Measurements from ENCODE around the gene UTP15. TPM values are rescaled to one million over a fixed set of nuclear protein-coding genes. Genes with fewer than 3 reads are reported as not detected.

The UTP15 gene
- total RNA-seq, 1 experiment from 2014 or later = 41.3 TPM

GRCh38 chr5:73523861-73524260, 41.7 kb upstream of the UTP15 start:
- intact Hi-C loops (cut with micrococcal nuclease) = no loop called here
- ChIA-PET CTCF (interaction anchor here (0.6 to 7.8 kb wide), 2 partner anchors 14 to 23 kb away, joined by 3 to 143 read pairs; no protein-coding TSS in a partner anchor), POLR2A (no interaction called here)
- DNase-seq (ENCODE audit: unreplicated experiment) = no peak
- H3K9me3 Mint-ChIP-seq (ENCODE audit: unreplicated experiment) = no peaks in the 10 kb centered on the region
- TF ChIP-seq CTCF (IDR thresholded peaks at IDR 0.05; ENCODE audit: unreplicated experiment) = no peak
- H3K4me3 Mint-ChIP-seq (ENCODE audit: unreplicated experiment) = no peak overlapping the region
- no peaks in the 10 kb centered on the region for H3K36me3 Mint-ChIP-seq (ENCODE audit: insufficient read depth, unreplicated experiment)
- H3K27me3 Mint-ChIP-seq (ENCODE audit: insufficient read depth, unreplicated experiment) = no peaks in the 10 kb centered on the region
- no peak overlapping the region for H3K27ac Mint-ChIP-seq (ENCODE audit: low read depth, unreplicated experiment)
- peaks cover 16% of the 10 kb centered on the region for H3K4me1 Mint-ChIP-seq (ENCODE audit: insufficient read depth, unreplicated experiment)
- no TSS peak for BruUV-seq (replicated peaks)

DNA sequence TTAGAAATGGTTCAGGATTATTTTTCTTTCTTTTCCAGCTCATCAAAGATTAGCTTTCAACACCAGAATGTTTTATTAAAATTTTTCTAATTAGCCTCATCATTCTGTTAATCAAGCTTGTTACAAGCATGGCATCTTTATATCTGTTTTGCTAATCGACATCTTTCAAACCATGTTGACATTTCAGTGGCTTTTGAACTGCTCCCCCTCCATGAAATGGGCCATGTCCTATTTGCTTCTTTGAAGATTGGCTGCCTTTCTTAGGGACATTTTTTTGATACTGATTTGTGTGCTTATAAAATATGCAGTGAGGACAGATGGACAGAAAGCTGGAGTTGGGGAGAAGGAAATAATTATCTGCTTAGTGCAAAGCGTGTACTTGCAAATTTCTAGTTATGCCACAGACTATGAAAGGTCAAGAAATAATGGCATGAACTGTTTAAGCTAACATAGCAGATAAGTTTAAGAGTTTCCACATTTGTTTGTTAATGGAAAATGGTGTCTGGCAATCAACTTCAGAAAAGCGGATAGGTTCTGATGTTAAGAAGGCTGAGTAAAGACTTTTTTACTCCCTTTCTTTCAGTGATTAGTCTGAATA, 39.8 kb upstream of the UTP15 start:
- no peaks in the 10 kb centered on the region for H3K9me3 Mint-ChIP-seq (ENCODE audit: unreplicated experiment)
- H3K36me3 Mint-ChIP-seq (ENCODE audit: insufficient read depth, unreplicated experiment) = no peaks in the 10 kb centered on the region
- BruUV-seq (replicated peaks) = no TSS peak
- no peak overlapping the region for H3K4me3 Mint-ChIP-seq (ENCODE audit: unreplicated experiment)
- H3K4me1 Mint-ChIP-seq (ENCODE audit: insufficient read depth, unreplicated experiment) = peaks cover 6% of the 10 kb centered on the region
- intact Hi-C loops (cut with micrococcal nuclease) = no loop called here
- ChIA-PET POLR2A (interaction anchor here (1.1 to 1.5 kb wide), 2 partner anchors 16 to 27 kb away, joined by 3 to 4 read pairs; no protein-coding TSS in a partner anchor), CTCF (interaction anchor here (0.7 to 1.8 kb wide), 6 partner anchors 11 to 309 kb away, joined by 3 to 11 read pairs (median 4); no protein-coding TSS in a partner anchor)
- no peaks in the 10 kb centered on the region for H3K27me3 Mint-ChIP-seq (ENCODE audit: insufficient read depth, unreplicated experiment)
- H3K27ac Mint-ChIP-seq (ENCODE audit: low read depth, unreplicated experiment) = no peak overlapping the region
- DNase-seq (ENCODE audit: unreplicated experiment) = no peak
- no peak for TF ChIP-seq CTCF (IDR thresholded peaks at IDR 0.05; ENCODE audit: unreplicated experiment)

DNA sequence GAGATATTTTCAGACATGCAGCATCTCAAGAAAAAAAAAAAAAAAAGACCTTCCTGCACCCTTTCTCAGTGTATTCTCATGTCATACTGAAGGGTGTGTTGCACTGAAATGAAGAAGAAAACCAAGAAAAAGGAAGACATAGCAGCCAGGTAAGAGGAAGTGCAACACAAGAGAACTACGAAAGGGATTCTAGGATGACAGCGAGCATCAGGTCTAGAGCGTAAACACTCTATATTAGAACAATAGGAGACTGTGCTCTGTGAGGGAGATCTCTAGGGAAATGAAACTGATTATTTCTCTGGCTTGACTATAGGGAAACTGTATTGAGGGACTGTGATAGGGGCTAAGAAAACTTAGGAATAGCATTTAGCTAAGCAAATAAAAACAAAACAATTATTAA, 37.3 kb upstream of the UTP15 start:
- Mint-ChIP-seq H3K9me3 (ENCODE audit: unreplicated experiment) (no peaks in the 10 kb centered on the region), H3K27ac (ENCODE audit: low read depth, unreplicated experiment) (no peak overlapping the region), H3K27me3 (ENCODE audit: insufficient read depth, unreplicated experiment) (no peaks in the 10 kb centered on the region), H3K4me1 (ENCODE audit: insufficient read depth, unreplicated experiment) (peaks cover under 1% of the 10 kb centered on the region), H3K36me3 (ENCODE audit: insufficient read depth, unreplicated experiment) (no peaks in the 10 kb centered on the region), H3K4me3 (ENCODE audit: unreplicated experiment) (no peak overlapping the region)
- no TSS peak for BruUV-seq (replicated peaks)
- ChIA-PET CTCF (no interaction called here), POLR2A (no interaction called here)
- no peak for DNase-seq (ENCODE audit: unreplicated experiment)
- intact Hi-C loops (cut with micrococcal nuclease) = no loop called here
- TF ChIP-seq CTCF (IDR thresholded peaks at IDR 0.05; ENCODE audit: unreplicated experiment) = no peak

DNA sequence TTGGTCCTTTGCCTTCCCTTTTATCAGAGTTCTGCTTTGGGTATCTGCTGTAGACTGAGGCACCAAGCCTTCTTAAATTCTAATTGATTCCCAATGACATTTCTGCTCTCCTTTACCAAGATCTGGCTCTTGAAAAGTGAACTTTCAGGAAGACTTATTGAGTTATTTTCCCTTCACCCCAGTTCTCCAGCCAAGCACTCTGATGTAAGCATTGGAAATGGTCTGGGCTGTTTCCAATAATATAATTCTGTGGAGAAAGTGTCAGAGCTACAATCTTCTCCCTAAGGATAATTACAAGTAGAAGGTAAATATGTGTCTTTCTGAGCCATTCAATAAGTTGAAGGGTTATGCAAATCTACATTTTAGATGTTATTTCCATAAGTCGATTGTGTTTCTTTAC, 36.5 kb upstream of the UTP15 start:
- H3K36me3 Mint-ChIP-seq (ENCODE audit: insufficient read depth, unreplicated experiment) = no peaks in the 10 kb centered on the region
- no peak for TF ChIP-seq CTCF (IDR thresholded peaks at IDR 0.05; ENCODE audit: unreplicated experiment)
- BruUV-seq (replicated peaks) = no TSS peak
- DNase-seq (ENCODE audit: unreplicated experiment) = no peak
- no peaks in the 10 kb centered on the region for H3K9me3 Mint-ChIP-seq (ENCODE audit: unreplicated experiment)
- intact Hi-C loops (cut with micrococcal nuclease) = no loop called here
- no peaks in the 10 kb centered on the region for H3K4me1 Mint-ChIP-seq (ENCODE audit: insufficient read depth, unreplicated experiment)
- POLR2A ChIA-PET = no interaction called here
- H3K4me3 Mint-ChIP-seq (ENCODE audit: unreplicated experiment) = no peak overlapping the region
- H3K27me3 Mint-ChIP-seq (ENCODE audit: insufficient read depth, unreplicated experiment) = no peaks in the 10 kb centered on the region
- no peak overlapping the region for H3K27ac Mint-ChIP-seq (ENCODE audit: low read depth, unreplicated experiment)
- CTCF ChIA-PET = interaction anchor here (0.8 to 2.0 kb wide), 2 partner anchors 9 kb away, joined by 5 to 6 read pairs; no protein-coding TSS in a partner anchor

Data from MCF 10A (cell line).